ENCODE measurements around the gene LMNTD1.

Gene LMNTD1

DNA sequence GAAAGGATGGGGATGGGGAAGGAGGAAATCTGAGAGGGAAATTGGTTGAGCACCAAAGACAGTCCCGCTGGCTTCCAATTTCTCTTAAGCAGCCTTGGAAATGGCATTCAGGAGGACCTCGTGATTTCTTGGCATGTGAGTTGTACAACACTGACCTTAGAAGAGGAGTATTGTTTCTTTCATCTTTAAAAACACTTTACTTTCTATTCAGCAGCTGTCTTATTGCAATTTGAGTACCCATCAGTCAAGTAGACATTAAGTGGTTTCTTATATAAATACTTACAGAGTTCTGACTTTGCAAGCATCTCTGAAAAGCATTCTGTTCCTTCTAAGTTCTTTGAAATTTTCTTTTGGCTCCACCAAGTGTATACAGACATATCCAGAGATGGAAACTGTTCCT, 83.2 kb downstream of the LMNTD1 start:
- TF ChIP-seq YY1 (IDR thresholded peaks at IDR 0.05; ENCODE audit: insufficient read depth, insufficient read length) (no peak), SUZ12 (IDR thresholded peaks at IDR 0.05; ENCODE audit: extremely low read depth, insufficient read depth, insufficient read length) (no peak), ZNF274 (IDR thresholded peaks at IDR 0.05; ENCODE audit: low read depth, low read length) (no peak)
- H3K9ac ChIP-seq (ENCODE audit: insufficient read length, low read depth), result no peak overlapping the region
- DNase-seq (ENCODE audit: low read depth, low spot score), result no peak
- no peaks in the 10 kb centered on the region for H3K9me3 ChIP-seq (ENCODE audit: insufficient read depth, low read length)
- H3K36me3 ChIP-seq (ENCODE audit: insufficient read depth, insufficient read length, low read length), result no peaks in the 10 kb centered on the region
- no peaks in the 10 kb centered on the region for H3K4me1 ChIP-seq (ENCODE audit: insufficient read depth, insufficient read length)
- no peaks in the 10 kb centered on the region for H3K27me3 ChIP-seq (ENCODE audit: insufficient read depth, insufficient read length)
- no peak overlapping the region for H3K4me3 ChIP-seq (ENCODE audit: insufficient read length, low read depth)

DNA sequence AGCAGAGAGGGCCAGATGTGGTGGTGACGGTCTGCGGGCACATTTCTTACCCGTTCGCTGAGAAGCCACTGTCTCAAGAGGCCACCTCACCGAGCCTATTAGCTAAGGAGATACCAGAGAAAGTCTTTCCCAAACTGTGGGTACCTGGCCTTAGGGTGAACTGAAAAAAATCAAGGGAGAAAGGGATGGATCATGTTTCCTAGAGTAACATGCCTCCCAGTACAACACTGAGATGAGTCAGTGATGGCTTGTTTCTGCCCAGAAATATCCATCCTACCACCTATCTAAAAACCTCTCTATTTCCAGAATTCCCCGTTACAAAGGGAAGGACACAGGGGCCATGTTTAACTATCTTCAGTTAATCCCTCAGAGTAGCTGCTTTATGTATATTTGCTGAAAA, 83.7 kb downstream of the LMNTD1 start:
- no peaks in the 10 kb centered on the region for H3K36me3 ChIP-seq (ENCODE audit: insufficient read depth, insufficient read length, low read length)
- H3K27me3 ChIP-seq (ENCODE audit: insufficient read depth, insufficient read length), result no peaks in the 10 kb centered on the region
- TF ChIP-seq YY1 (IDR thresholded peaks at IDR 0.05; ENCODE audit: insufficient read depth, insufficient read length) (no peak), SUZ12 (IDR thresholded peaks at IDR 0.05; ENCODE audit: extremely low read depth, insufficient read depth, insufficient read length) (no peak), ZNF274 (IDR thresholded peaks at IDR 0.05; ENCODE audit: low read depth, low read length) (no peak)
- H3K9me3 ChIP-seq (ENCODE audit: insufficient read depth, low read length), result no peaks in the 10 kb centered on the region
- no peak overlapping the region for H3K9ac ChIP-seq (ENCODE audit: insufficient read length, low read depth)
- no peak overlapping the region for H3K4me3 ChIP-seq (ENCODE audit: insufficient read length, low read depth)
- H3K4me1 ChIP-seq (ENCODE audit: insufficient read depth, insufficient read length), result no peaks in the 10 kb centered on the region
- no peak for DNase-seq (ENCODE audit: low read depth, low spot score)

DNA sequence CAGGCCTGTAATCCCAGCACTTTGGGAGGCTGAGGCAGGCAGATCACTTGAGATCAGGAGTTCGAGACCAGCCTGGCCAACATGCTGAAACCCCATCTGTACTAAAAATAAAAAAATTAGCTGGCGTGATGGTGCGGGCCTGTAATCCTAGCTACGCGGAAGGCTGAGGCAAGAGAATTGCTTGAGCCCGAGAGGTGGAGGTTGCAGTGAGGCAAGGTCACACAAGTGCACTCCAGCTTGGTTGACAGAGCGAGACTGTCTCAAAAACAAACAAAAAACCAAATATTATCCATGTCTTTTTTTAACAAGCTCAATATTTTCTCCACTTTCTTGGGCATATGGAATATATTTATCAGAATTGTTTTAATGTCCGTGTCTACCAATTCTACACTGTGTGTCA, 89.6 kb downstream of the LMNTD1 start:
- no peak overlapping the region for H3K4me3 ChIP-seq (ENCODE audit: insufficient read length, low read depth)
- no peak overlapping the region for H3K9ac ChIP-seq (ENCODE audit: insufficient read length, low read depth)
- no peaks in the 10 kb centered on the region for H3K27me3 ChIP-seq (ENCODE audit: insufficient read depth, insufficient read length)
- no peaks in the 10 kb centered on the region for H3K9me3 ChIP-seq (ENCODE audit: insufficient read depth, low read length)
- no peak for DNase-seq (ENCODE audit: low read depth, low spot score)
- no peak for TF ChIP-seq ZNF274 (IDR thresholded peaks at IDR 0.05; ENCODE audit: low read depth, low read length)
- no peak for TF ChIP-seq YY1 (IDR thresholded peaks at IDR 0.05; ENCODE audit: insufficient read depth, insufficient read length)
- no peak for TF ChIP-seq SUZ12 (IDR thresholded peaks at IDR 0.05; ENCODE audit: extremely low read depth, insufficient read depth, insufficient read length)
- H3K4me1 ChIP-seq (ENCODE audit: insufficient read depth, insufficient read length), result no peaks in the 10 kb centered on the region
- no peaks in the 10 kb centered on the region for H3K36me3 ChIP-seq (ENCODE audit: insufficient read depth, insufficient read length, low read length)

DNA sequence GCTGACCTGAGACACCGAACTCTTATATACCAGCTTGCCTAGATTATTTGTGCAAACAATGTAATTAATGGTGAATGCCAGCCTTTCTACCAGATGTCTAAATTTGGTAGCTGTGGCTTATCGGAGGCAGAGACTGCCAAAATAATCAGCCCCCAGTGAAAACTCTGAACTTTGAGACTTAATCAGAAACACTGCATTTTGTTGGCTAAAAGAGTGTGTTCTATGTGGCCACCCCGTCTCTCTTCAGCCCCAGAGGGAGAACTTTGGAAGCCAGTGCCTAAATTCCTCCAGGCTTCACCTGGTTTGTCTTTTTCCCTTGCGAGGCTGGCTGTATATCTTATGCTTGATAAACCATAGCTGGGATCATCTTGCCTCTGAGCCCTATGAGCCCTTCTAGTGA, 90.1 kb downstream of the LMNTD1 start:
- TF ChIP-seq SUZ12 (IDR thresholded peaks at IDR 0.05; ENCODE audit: extremely low read depth, insufficient read depth, insufficient read length) (no peak), YY1 (IDR thresholded peaks at IDR 0.05; ENCODE audit: insufficient read depth, insufficient read length) (no peak), ZNF274 (IDR thresholded peaks at IDR 0.05; ENCODE audit: low read depth, low read length) (no peak)
- Histone ChIP-seq H3K9me3 (ENCODE audit: insufficient read depth, low read length) (no peaks in the 10 kb centered on the region), H3K36me3 (ENCODE audit: insufficient read depth, insufficient read length, low read length) (no peaks in the 10 kb centered on the region), H3K4me1 (ENCODE audit: insufficient read depth, insufficient read length) (no peaks in the 10 kb centered on the region), H3K4me3 (ENCODE audit: insufficient read length, low read depth) (no peak overlapping the region), H3K27me3 (ENCODE audit: insufficient read depth, insufficient read length) (no peaks in the 10 kb centered on the region), H3K9ac (ENCODE audit: insufficient read length, low read depth) (no peak overlapping the region)
- DNase-seq (ENCODE audit: low read depth, low spot score), result no peak

DNA sequence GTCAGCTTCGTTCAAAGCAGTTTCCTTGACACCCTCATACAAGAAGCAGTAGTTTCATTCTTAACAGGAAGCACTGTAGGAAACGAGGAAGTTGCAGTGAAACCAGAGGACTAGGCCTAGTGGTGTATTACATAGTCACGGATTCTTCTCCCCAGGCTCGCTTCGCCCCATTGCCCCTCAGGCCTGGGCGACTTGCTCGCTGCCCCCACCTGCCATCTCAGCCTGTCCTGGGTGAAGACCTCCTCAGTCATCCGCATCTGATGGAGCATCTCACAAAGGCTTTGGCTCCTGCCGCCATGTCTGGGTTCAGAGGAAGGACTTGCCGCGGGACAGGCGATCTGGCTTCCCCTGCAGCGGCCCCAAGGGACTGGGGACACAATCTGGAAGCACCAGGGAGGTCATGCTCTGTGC, 93.5 kb downstream of the LMNTD1 start:
- peaks cover 7% of the 10 kb centered on the region; the same call in 1 of the 2 replicates for H3K9me3 ChIP-seq (ENCODE audit: insufficient read depth, low read length)
- TF ChIP-seq SUZ12 (IDR thresholded peaks at IDR 0.05; ENCODE audit: extremely low read depth, insufficient read depth, insufficient read length) (no peak), YY1 (IDR thresholded peaks at IDR 0.05; ENCODE audit: insufficient read depth, insufficient read length) (no peak), ZNF274 (IDR thresholded peaks at IDR 0.05; ENCODE audit: low read depth, low read length) (no peak)
- no peaks in the 10 kb centered on the region for H3K27me3 ChIP-seq (ENCODE audit: insufficient read depth, insufficient read length)
- no peaks in the 10 kb centered on the region for H3K4me1 ChIP-seq (ENCODE audit: insufficient read depth, insufficient read length)
- H3K36me3 ChIP-seq (ENCODE audit: insufficient read depth, insufficient read length, low read length), result no peaks in the 10 kb centered on the region
- no peak overlapping the region for H3K9ac ChIP-seq (ENCODE audit: insufficient read length, low read depth)
- no peak for DNase-seq (ENCODE audit: low read depth, low spot score)
- no peak overlapping the region for H3K4me3 ChIP-seq (ENCODE audit: insufficient read length, low read depth)

DNA sequence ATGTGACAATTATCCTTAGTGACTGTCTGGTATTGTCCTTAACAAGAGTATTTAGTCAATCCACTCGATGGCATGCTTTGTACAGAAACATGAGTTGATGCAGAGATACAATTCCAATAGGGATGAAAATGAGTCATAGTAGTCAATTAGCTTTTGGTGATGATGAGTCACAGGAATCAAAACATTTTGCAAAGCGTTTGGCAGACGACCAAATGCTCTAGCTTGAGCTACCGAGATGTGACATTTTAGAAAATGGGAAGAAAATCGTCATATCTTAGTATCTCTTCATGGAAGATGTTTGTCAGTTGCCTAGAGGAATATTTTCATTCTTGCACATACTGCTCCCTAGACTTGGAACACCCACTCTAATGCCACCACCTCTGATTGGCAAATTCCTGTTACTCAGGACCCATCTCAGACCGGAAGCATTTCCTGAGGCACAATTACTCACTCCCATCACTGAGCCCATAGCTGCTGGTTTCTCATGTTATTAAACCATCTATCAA, 95.0 kb downstream of the LMNTD1 start:
- Histone ChIP-seq H3K4me1 (ENCODE audit: insufficient read depth, insufficient read length) (no peaks in the 10 kb centered on the region), H3K9me3 (ENCODE audit: insufficient read depth, low read length) (peaks cover 7% of the 10 kb centered on the region; the same call in 1 of the 2 replicates), H3K9ac (ENCODE audit: insufficient read length, low read depth) (no peak overlapping the region), H3K27me3 (ENCODE audit: insufficient read depth, insufficient read length) (no peaks in the 10 kb centered on the region), H3K4me3 (ENCODE audit: insufficient read length, low read depth) (no peak overlapping the region), H3K36me3 (ENCODE audit: insufficient read depth, insufficient read length, low read length) (no peaks in the 10 kb centered on the region)
- TF ChIP-seq SUZ12 (IDR thresholded peaks at IDR 0.05; ENCODE audit: extremely low read depth, insufficient read depth, insufficient read length) (no peak), ZNF274 (IDR thresholded peaks at IDR 0.05; ENCODE audit: low read depth, low read length) (no peak), YY1 (IDR thresholded peaks at IDR 0.05; ENCODE audit: insufficient read depth, insufficient read length) (no peak)
- no peak for DNase-seq (ENCODE audit: low read depth, low spot score)

DNA sequence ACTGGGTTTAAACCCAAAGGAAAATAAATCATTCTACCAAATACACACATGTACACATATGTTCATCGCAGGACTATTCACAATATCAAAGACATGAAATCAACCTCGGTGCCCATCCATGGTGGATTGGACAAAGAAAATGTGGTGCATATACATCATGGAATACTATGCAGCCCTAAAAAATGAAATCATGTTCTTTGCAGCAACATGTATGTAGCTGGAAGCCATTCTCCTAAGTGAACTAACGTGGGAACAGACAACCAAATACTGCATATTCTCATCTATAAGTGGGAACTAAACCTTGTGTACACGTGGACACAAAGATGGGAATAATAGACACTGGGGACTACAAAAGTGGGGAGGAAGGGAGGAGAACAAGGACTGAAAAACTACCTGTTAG, 96.6 kb downstream of the LMNTD1 start:
- Histone ChIP-seq H3K4me3 (ENCODE audit: insufficient read length, low read depth) (no peak overlapping the region), H3K9me3 (ENCODE audit: insufficient read depth, low read length) (peaks cover 7% of the 10 kb centered on the region; the same call in 1 of the 2 replicates), H3K36me3 (ENCODE audit: insufficient read depth, insufficient read length, low read length) (no peaks in the 10 kb centered on the region), H3K9ac (ENCODE audit: insufficient read length, low read depth) (no peak overlapping the region), H3K4me1 (ENCODE audit: insufficient read depth, insufficient read length) (no peaks in the 10 kb centered on the region), H3K27me3 (ENCODE audit: insufficient read depth, insufficient read length) (no peaks in the 10 kb centered on the region)
- no peak for DNase-seq (ENCODE audit: low read depth, low spot score)
- TF ChIP-seq ZNF274 (IDR thresholded peaks at IDR 0.05; ENCODE audit: low read depth, low read length) (no peak), YY1 (IDR thresholded peaks at IDR 0.05; ENCODE audit: insufficient read depth, insufficient read length) (no peak), SUZ12 (IDR thresholded peaks at IDR 0.05; ENCODE audit: extremely low read depth, insufficient read depth, insufficient read length) (no peak)
